HL-60 (cell line): ENCODE data around the gene ZNF416.

Experiments used
- CTCF ChIP-seq: IDR thresholded peaks from one replicate; pipeline ENCODE4 v1.5.1; 2011; ENCODE audit warnings: low read length, control low read depth, inconsistent platforms; ENCODE audit not compliant: insufficient read depth
- SPI1 ChIP-seq: IDR thresholded peaks from 2 replicates; pipeline ENCODE4 v1.6.1; 2012; ENCODE audit warnings: low read depth, mild to moderate bottlenecking, borderline replicate concordance

- TF ChIP-seq CTCF (no peak), SPI1 (no peak; the same call in 1 of the 2 replicates)
These were observed 35.4 kb upstream of the ZNF416 start, which contains the start of gene ZNF134 for GRCh38 chr19:57613941-57614743.
